HG02840 (cell line): ENCODE measurements around the gene MORN1.
"Not testable (repeated sequence)": the region's sequence is repeated elsewhere in the genome, so short reads cannot be mapped to it uniquely, and the experiment has no call there.

ENCODE experiments used
- ATAC-seq: cut with Tn5 transposase; IDR thresholded peaks from one replicate; pipeline ENCODE4 v1.9.1; 2021; ENCODE audit warnings: mild to moderate bottlenecking, moderate library complexity, moderate number of reproducible peaks; ENCODE audit not compliant: unreplicated experiment, low FRiP score

MORN1 gene

GRCh38 chr1:2341706-2342383 lies 49.5 kb downstream of the MORN1 start:
- no peak for ATAC-seq

- no peak for ATAC-seq
Observed at GRCh38 chr1:2340918-2341254, 50.5 kb downstream of the MORN1 start.

DNA sequence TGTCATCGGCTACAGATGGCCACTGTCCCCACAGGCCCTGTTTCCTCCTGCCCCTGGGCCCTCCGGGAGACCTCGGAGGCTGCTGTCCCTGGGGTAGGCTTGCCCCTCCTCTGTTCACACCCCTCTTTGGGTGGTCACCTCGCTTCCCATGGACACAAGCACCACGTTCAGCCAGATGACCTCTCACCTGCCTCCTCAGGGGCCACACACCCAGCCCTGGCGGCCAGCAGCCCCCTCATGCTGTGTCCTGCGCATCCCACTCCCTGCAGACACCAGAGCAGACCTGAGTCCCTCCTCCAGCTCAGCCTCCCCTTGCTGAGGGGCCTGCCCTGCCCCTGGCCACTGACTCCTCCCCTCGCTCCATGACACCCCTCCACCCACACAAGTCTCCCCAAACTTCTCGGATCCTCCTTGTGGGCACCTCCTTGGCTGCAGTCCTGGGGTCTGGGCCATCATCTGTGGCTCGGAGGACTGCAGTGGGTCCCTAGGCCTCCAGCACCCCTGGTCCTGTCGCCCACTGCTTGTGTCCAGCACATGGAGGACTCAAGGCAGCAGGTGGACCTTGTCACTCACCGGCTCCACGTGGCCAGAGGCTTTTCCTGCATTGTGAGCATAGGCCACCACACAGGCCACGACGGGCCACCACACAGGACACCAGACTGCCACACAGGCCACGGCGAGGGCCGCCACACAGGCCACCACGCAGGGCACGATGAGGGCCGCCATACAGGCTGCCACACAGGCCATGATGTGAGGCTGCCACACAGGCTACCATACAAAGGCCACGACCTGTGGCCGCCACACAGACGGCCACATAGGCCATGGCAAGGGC lies 51.1 kb downstream of the MORN1 start:
- no peak for ATAC-seq

DNA sequence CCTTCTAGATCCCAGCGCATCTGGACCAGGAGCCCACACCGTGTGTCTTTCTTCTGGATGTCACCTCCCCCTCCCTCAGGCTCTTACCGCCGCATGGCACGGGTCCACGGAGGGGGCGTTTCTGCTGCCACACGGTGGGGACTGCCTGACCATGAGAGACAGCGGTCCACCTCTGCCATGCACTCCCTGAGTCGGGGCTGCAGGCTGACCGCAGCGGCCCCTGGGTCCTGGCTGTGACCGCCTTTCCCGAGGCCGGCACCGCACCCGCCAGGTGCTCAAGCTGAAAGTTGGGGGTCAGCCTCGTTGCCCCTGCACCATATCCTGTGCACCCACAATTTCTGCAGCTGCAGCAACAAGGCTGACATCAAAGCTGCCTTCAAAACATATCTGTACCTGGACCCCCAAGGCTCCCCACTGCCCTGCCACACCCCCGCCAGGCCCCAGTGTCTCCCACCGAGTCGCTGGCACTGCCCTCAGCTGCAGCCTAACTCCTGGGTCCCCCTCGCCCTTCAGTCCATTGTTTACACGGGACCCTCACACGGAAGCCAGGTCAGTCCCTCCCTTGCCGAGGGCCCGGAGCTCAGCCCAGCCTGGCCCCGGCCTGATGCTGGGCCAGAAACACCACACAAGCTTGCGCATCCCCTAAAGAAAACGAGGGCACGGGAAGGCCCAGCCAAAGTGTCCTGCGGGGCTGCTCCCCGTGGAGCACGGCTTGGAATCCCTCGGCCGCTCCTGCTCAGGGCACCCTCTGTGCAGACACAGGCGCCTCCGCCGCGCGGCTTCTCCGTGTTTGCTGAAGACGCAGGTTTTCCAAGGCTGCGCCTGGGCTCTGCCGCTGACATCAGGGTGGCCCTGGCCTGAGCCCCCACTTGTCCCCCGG lies 51.9 kb downstream of the MORN1 start:
- ATAC-seq = no peak

DNA sequence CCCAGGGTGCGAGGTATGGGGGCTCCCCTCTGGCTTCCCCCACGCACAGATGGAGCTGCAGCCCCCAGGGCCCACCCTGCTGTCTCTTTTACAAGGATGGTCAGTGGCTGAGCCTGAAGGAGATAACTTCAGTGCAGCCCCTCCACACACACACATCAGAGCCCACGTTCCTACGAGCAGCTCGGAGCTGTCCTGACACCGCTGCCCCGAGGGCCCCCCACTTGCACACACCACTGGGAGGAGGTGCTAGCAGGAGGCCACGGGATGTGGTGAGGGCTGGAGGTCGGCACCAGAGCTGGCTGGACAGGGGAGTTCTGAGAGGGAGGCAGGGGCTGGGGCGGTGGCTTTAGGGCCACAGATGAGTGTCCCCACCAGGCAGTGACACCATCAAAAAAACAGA lies 53.9 kb downstream of the MORN1 start:
- ATAC-seq = no peak

DNA sequence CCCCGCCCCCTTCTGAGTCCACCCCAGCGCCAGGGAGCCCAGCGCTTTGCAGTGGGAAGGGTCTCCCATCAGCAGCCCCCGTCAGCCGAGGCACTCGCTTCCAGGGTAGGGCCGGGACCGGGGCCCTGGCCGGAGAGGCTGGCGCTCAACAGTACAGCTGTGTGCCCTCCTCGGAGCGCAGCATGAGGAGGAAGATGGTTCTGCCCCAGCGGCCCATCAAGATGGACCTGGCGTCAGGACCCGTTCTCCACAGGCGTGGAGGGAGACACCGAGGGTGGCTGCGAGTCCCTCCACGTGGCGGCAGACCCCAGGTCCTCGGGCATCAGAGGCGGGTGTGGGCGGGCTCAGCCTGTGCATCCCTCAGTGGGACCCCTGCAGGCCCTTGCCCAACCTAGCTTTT lies 54.3 kb downstream of the MORN1 start:
- no peak for ATAC-seq

DNA sequence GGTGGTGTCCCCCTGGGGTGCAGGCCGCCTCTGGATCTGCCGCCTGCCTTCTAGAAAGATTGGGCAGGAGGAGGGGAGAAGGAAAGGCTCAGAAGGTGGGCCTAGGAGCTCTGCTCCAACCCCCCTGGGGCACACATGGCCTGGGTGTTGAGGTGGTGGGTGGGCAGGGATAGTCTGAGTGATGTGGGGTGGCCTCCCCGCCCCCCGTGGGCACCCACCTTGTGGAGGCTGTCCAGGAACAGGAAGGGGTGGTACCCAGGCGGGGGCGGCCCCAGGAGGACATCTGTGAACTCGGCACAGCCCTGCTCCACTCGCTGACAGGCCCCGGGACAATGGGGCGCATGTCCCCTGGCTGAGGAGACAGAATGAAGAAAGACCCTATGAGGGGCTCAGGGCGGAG lies 54.9 kb downstream of the MORN1 start:
- ATAC-seq = no peak

DNA sequence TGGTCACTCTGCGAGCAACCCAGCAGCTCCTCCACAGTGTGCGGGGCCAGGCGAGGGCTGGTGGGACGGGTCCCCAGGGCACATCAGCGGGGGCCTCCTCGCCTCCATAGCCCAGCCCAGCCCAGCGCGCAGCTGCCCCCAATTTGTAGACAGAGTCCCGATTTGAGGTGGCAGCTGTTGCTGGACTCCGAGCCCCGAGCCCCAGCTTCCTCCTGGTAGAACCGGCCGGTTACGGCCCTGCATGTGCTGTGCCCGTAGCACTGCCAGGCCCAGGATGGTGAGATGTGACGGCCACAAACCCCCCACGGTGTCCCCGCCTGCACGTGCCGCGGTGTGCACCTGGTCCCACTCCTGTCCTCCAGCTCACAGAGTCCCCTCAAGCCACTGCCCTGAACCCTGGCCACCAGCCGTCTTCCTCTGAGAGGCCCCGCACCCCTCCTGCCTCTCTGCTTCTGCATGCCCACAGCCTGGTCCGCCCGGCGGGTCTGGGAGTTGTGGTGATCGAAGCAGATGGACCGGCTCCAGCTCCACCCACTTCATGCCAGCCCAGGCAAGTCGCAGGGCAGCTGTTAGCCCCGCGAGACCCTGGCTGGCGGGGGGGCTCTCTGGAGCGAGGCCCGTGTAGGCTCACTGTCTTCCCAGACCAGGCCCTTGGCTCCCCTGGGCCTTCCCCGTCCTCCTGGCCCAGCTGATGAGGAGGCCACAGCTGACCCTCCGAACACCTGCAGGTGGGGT lies 55.5 kb downstream of the MORN1 start:
- no peak for ATAC-seq

- ATAC-seq = no peak
Observed at GRCh38 chr1:2334883-2335534, 56.3 kb downstream of the MORN1 start.

GRCh38 chr1:2334366-2334765 lies 57.0 kb downstream of the MORN1 start:
- ATAC-seq = no peak

DNA sequence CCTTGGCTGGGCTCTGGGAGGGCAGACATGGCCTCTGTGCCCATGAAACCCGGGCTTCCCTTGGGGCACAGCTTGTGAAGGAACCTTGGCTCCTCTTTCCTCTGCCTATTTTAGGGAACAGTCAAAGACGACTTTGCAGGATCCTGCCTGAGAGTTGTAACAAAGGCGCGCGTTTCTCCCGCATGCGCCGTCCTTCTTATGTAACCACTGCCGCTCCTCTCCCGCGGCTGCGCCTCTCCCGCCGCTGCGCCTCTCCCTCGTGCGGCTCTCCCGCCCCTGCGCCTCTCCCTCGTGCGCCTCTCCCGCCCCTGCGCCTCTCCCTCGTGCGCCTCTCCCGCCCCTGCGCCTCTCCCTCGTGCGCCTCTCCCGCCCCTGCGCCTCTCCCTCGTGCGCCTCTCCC lies 59.8 kb downstream of the MORN1 start:
- not testable (repeated sequence) for ATAC-seq

DNA sequence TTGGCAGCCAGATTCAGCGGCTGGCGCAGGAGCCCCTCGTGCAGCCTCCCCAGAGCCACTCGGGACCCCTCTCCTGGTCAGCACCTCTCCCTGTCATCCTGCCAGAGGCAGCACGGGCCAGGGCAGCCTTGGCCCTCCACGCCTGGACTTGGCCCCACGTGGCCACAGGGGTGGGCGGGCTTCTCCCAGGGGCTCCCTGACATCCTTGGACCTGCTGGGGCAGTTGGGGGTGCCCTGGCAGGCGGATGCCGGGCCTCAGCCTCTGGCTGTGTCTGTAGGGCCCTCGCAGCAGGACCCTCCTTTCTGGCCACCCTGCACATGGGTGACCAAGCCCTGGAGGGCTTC lies 60.2 kb downstream of the MORN1 start:
- no peak for ATAC-seq

DNA sequence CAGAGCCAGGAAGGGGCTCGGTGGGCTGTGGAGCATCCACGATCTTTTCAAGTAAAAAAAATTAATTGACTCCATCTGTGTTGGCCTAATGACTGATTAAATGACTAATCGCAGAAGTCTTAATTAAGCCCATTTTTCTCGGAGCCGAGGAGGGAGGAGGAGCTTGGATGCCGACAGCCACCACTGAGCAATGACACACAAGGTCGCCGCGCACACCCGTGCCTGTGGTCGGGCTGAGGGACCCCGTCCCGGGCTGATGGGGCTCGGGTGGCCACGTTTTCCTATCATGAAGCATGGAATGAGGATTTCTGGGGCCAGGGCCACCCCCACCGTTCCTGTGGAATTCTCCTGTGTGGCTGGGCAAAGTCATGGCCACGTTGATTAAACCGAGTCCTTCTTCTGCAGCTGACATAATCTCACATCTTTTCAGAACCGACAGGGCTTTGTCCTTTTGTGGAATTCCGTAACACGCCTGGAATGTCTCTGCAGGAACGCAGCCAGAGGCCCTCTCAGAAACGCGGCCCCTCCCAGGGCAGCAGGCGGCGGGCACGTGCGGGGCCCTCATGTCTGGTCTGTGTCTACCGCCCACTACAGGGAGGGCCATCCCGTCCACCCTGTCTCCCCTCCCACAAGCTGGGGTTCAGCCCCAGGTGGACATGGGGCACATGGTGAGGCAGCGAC lies 60.7 kb downstream of the MORN1 start:
- no peak for ATAC-seq

DNA sequence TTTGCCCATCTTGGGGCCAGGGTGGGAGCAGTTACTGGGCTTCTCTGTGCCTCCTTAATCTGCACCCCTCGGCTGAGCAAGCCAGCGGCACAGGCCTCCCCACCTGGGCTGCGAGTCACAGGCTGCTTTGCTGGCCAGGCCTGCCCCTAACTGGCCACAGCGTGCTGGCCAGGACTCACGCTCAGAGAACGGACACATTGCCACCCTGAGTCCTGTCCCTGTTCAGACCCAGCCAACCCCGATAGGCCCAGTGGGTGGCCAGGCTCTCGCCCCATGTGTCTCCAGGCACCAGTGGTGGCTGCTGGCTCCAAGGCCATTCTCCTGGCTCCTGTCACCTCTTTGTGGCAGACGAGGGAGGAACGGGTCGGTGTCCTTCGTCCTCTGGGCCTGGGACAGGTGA lies 61.3 kb downstream of the MORN1 start:
- ATAC-seq = no peak

GRCh38 chr1:2328676-2329455 lies 62.5 kb downstream of the MORN1 start:
- ATAC-seq = no peak

- no peak for ATAC-seq
Observed at GRCh38 chr1:2327841-2328240, 63.5 kb downstream of the MORN1 start.

GRCh38 chr1:2327162-2327561 lies 64.2 kb downstream of the MORN1 start:
- not testable (repeated sequence) for ATAC-seq

GRCh38 chr1:2326524-2326923 lies 64.8 kb downstream of the MORN1 start:
- no peak for ATAC-seq
